GM21717 (cell line): ENCODE measurements around the gene CAMTA1.
"Not testable (repeated sequence)": the region's sequence is repeated elsewhere in the genome, so short reads cannot be mapped to it uniquely, and the experiment has no call there.

Experiments used
- ATAC-seq: cut with Tn5 transposase; IDR thresholded peaks from one replicate; pipeline ENCODE4 v1.9.1; 2021; ENCODE audit warnings: mild to moderate bottlenecking, moderate library complexity; ENCODE audit not compliant: unreplicated experiment

Gene CAMTA1

DNA sequence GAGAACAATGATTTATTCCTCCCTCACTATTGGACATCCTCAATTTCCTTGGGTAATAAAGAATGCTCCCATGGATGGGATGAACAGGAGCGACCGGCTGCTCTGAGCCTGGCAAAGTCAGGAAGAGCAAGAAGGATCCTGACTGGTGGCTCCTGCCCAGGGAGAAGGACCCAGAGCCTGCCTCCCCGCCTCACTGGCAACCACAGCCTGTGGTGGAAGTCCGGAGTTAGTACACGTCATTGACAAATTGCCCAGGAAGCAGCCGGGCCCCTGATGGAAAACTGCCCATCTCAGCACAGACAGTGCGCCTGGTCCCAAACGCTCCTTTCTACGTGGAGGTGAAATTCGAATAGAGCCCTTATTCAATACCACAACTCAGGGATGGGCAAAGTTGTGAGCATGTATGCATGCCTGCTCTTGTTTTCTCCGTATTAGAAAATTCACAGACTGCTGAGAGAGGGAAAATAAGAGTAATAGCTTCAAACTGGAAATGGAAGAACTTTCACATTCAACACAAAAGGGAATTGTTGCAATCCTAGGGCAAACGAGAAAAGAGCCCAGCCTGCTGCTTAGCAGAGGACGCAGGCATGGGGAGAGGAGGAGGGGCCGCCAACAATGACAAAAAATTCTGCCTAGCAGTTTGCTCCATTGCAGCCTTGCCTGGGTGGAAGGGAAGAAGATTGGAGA, 588.8 kb downstream of the CAMTA1 start:
- ATAC-seq: no peak

DNA sequence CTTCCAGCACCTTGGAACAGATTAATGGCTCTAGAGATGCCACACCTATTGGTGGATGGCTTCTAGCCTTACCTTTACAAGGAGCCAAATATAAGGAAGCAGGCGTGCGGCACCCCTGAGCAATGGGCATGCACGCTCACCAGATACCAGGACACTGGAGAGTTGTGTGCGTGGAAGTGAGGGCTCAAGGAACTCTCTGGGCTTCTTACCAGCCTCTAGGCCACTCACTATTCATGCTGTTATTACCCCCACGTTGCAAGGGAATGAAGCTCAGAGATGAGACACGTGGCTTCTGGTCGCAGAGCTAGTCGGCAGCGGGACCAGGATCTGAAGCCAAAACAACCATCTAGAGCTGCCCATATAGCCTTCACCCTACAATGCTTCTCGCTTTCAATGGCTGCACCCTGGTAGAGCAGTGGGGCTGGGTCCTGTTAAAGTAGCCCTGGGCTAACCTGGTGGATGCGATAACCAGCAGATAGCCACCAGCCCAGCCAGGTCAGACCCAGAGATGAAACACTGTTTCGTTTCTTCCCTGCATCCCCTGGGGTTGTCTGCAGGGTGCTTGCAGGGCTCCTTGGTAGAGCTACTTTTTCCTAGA, 589.4 kb downstream of the CAMTA1 start:
- ATAC-seq: no peak

DNA sequence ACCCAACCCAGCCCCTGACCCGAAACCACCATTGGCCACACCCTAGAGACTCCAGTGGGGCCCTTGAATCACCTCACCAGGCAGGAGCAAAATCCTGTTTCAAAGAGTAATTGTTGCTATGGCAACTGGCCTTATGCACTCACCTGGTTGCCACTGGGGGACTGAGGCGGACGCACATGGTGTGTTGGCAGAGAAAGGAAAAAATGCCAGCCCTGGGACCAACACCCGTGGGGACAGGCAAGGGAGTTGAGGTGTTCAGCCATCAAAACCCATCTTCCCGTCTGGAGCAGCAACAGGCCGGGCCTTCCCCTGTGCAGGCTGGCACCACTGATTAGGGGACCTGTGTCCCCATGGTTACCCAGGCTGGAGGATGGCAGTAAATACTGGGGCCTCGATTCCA, 590.1 kb downstream of the CAMTA1 start:
- no peak for ATAC-seq

DNA sequence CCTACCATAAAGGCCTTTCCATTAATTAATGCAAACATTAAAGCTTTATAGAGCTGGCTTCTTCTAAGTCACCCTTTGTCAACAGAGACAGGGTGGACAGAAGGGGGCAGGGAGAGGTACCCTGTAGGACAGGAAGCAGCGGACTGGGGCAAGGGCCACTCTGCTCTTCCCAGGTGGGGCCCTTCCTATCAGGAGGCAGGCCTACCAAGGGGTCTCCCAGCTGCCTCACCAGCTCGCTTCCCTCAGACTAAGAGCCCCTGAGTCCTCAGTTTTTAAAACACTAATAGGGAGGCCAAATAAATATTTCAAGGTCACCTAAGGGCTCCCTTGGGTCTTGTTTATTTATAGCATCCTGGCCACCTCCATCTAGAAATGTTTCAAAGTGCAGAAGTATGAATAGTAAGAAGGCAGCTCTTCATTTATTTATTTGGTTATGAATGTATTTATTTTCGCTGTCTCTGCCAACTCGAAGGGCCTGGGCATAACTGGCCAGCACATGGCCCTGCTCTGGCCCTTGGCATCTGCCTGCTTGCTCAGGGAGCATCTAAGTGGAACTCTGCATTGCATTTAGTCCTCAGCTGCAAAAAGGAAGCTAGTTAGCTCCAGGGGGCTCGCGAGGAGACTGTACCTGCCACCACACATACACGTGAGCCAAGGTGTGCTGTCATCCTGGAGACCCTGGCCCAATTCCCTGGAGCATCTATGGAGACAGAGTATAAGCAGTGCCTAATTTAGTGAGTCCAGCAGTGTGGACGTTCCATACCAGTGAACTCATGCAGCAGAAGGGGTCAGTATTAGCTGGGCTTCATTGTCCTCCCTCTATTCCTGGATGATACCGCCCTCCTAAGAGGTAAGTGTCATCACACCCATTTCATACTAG, 590.8 kb downstream of the CAMTA1 start:
- no peak for ATAC-seq

DNA sequence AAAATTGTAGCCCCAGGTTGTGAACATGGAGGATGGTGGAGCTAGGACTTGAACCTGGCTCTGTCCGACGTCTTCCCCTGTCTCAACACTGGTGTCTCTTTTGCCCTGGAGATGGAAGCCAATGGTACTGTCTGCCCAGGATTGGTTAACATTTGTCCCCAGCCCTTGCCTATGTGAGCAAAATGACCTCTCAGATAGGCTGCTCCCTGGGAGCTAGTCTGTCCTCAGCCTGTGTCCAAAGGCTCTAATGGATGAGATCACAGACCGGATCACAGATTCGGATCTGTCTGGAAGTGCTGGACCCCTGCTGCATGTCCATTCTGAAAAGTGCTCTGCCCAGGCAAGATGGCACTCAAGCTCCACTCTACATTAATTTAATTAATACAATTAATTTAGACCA, 591.4 kb downstream of the CAMTA1 start:
- ATAC-seq: no peak

DNA sequence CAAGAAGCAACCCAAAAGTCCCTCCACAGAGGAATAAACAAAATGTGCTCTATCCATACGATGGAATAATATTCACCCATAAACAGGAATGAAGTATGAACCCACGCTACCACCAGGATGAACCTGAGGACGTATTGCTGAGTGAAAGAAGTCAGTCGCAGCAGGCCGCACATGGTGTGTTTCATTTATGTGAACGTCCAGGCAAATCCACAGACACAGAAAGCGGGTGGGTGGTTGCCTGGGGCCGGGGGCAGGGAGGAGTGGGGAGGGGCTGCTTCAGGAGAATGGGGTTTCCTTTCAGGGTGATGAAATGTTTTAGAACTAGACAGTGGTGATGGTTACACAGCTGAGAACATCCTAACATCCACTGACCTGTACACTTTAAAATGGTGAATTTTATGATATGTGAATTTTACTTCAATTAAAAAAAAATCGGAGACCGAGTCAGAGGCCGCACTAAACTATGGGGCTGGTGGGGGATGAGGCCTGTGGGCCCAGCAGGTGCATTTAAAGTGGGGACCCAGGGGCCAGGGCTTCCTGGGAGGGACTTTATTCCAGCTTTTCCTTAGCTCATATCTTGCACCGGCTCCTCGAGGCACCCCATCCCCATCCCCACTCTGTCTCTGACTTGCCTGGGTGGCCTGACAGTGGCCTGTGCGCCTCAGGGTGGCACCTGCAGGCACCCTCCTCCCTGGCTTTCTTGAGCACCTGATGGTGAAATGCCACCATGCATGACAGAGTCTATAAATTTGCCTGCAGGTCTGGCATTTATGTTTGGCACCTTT, 593.3 kb downstream of the CAMTA1 start:
- no peak for ATAC-seq

DNA sequence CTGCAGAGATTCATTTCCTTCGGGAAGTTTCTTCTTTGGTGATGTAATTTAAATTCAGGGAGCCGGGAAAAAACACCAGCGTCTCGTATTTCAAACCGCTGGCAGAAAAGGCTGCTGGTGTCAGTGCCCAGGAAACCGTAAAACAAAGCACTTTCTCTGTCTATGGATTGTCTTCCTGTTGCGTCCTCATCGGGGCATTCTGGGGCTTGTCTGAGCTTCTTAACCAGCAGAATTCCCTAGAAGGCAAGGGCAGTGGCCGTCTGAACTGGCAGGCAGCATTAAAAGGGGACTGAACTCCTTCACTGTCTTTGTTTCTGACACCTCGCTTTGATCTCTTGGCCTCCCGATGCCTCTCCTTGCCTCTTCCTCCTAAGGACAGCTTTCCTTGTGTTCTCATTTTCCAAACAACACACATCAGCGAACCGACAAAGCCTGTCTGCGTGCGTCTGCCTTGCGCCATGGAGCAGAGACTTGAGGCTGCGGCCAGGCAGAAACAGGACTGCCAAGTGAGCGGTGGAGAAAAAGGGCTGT, 594.3 kb downstream of the CAMTA1 start:
- ATAC-seq: no peak

DNA sequence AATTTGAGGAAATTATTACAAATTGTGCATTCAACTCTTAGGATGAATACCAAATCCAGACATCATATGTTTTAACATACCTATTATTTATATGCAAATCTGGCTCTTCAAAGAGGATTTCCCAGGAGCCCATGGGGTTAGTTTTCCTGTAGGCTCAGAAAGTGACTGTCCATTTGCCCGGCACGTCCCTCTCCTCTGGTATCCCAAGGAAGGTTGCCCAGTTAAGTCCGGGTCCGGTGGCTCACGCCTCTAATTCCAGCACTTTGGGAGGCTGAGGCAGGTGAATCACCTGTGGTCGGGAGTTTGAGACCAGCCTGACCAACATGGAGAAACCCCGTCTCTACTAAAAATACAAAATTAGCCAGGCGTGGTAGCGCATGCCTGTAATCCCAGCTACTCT, 594.8 kb downstream of the CAMTA1 start:
- ATAC-seq: not testable (repeated sequence)

DNA sequence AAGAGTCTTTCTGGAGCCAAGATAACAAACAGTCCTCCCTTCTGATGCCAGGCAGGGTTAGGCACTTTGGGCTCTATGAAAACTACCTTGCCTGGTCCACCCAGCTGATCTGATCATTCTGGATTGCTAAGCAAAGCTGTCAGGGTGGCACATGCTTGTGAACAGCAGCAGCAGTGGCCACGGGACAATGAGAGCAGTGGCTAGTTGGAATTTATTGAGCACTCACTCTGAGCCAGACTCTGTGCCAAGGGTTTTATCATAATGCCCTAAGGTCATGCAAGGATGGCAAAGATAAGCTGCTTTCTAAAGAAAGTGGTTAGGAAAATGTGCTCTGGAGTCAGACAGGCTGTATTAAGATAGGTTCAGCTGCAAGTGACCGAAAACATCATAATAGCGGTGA, 595.5 kb downstream of the CAMTA1 start:
- ATAC-seq: no peak

DNA sequence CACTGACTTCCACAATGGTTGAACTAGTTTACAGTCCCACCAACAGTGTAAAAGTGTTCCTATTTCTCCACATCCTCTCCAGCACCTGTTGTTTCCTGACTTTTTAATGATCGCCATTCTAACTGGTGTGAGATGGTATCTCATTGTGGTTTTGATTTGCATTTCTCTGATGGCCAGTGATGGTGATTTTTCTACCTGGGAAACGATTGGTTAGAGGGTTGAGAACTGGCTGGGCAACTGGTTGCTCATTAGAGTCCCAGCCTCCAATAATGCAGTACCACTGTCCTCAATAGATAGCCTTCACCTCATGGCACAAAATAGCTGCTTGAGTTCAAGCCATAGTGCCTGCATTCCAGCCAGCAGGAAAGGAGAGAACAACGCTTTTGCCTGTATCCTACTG, 596.5 kb downstream of the CAMTA1 start:
- not testable (repeated sequence) for ATAC-seq

DNA sequence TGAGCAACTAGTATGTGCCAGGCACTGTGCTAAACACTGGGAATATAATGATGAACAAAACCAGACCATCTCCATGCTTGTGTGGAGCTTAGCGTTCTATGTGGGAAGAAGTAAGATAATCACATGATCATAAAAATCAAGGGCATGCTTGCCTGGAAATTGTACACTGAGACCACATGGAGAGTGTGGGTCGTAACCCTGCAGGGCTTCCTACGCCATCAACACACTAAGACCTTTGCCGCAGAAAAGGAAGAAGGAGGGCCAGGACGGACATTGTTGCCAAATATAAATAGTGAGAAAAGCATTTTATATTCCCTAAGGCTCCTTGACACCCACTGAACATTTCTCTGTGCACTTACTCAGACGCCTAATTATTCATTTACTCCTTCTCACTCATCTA, 597.7 kb downstream of the CAMTA1 start:
- no peak for ATAC-seq

DNA sequence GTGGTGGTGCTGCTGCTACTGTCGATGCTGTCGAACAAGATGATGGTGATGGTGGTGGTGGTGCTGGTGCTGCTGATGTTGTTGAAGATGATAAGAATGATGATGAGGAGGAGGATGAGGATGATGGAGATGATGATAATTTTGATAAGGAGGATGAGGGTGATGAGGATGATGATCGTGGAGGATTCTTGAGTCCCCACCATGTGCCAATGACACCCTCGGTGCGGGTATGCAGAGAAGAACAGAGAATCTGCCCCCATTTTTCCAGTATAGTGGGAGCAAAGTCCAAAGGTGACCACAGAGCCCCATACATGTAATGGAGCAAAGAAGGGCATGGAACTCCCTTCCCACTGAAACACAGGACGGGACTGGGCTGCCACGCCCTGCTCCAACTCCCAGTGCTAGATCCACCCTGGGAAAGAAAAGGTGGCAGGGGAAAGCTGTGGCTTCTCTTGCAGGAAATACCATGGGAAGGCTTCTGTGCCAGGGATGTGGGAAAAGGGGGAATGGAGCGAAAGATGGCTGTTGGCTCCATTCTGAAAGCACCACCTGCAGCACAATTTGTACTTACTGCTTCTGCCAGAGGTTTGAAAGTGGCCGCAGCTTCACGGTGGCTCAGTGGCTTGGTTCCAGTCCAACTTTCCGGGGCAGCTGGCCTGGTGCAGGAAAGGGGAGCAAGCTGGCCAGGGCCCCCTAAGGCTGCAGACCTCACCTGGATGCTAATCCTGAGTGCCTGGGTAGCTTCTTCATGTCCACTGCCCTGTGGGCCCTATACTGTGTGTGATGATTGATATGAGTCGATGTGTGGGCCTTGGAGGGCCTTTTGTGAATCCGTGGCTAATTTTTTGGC, 598.6 kb downstream of the CAMTA1 start:
- no peak for ATAC-seq

DNA sequence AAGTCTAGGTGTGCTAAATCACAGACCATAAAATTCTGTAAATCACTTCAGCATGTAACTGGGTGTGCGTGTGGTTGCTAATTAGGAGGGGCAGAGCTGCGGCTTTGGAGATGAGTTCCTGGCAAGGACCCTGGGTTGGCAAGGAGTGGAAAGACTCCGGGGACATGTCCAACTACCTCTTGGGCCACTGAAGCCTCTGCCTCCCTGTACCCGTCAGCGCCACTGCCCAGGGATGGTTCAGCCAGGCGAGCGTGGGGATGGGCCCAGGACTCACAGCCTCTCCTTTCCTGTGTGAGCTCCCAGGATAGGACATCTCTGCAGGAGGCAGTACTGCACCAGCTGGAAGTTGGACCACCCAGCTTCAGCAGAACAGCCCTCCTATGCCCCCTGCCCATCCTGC, 599.4 kb downstream of the CAMTA1 start:
- no peak for ATAC-seq

DNA sequence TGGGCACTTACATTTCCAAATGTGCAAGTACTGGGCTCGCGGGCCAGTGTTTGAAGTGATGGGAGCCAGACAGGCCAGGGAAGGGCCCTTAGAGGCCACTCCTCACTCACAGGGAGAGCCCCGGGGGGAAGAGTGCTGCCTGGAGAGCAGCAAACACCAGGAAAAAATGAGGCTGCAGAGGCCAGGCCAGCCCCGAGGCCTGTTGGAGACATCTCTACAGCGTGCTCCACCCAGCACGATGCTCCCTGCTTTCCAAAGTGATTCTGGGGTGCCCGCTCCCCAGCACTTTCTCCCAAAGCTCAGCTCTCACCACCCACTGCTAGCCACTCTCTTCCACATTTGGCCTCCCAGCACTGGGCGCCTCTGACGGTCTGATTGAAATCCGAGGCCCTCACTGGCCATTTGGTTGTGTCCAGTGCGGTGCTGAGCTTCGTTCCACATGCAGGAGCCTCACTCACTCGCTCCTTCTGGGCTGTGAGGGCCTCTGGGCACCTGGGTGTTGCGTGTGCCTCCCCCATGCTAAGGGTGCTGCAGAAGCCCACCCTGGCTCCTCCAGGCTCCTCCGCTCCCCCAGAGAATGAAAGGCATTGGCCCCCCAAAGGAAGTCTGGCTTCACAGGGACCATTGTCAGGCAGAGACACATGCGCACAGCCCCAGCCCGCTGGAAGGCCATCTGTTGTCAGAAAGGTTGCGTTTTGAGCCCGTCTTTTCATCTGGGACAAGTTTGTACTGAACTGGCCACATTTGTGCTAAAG, 600.4 kb downstream of the CAMTA1 start:
- no peak for ATAC-seq

DNA sequence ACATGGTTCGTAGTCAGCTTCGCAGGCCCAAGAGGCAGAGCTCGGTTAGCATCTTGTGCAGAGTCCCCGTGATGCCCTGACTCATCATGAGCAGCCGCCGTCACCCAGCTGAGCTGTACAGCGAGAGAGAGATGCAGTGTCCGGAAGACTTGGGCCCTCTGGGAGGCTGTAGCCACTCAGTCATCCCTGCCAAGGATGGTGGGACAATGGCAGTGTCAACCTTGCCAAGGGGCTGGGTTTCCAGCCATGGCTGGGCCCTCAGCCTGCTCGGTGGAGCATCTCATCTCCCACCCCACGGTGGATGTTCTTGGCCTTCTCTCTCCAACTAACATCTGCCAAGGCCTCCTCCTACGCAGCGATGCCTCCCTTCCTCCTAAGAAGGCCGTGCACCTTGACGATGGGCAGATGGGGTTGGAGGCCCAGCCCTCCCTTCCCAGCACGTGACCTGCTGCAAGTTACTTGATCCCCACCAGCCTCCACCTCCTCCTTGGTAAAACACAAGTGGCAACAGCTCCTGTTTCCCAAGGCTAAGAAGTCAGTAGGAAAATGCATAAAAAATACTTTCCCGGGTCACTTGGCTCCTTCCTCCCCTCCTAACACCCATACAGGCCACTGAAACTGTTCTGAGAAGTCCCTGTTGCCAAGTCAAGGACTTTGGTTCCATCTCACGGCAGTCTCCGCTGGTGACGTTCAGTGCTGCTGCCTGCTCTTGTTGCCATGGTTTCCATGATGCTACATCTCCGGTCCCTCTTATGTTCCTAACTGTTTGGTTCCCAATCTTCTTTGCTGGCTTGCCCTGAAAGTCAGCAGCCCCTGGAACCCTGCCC, 601.2 kb downstream of the CAMTA1 start:
- no peak for ATAC-seq

DNA sequence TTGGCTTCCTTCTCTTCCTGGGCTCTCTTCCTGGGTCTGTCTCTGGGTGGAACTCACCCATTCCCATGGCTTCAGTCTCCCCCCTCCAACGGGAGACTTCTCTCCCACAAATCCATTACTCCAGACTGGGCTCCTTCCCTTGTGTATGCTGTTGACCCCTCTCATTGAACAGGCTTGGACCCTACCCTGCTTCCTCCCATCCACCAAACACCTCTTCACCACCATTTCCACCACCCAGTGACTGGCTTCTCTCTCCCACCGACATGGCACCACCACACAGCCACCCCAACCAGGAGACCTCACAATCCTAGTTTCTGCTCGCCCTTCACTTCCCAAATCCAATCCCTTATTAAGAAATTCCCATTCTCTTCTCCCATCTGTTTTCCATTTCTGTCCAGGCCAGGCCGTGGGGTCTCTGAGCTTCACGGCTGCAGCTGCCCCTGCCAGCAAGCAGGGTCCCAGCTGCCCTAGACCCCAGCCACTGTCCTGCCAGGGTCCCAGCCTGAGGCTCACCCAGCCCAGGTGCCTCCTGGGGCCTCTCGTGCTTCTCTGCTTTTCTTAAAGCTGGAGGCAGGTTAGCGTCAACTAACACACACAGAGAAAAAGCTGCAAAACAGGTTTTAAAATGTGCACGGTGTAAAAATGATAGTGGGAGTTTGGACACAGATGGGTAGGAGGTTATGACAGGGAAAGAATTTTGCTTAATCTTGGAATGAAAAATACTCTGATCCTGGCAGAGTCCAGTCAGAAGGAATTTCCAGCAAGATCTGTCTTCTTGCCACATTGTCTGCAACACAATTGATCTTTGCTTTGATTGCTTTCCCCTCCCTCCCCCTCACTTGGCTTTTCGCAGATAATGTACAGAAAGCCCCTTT, 602.0 kb downstream of the CAMTA1 start:
- no peak for ATAC-seq

DNA sequence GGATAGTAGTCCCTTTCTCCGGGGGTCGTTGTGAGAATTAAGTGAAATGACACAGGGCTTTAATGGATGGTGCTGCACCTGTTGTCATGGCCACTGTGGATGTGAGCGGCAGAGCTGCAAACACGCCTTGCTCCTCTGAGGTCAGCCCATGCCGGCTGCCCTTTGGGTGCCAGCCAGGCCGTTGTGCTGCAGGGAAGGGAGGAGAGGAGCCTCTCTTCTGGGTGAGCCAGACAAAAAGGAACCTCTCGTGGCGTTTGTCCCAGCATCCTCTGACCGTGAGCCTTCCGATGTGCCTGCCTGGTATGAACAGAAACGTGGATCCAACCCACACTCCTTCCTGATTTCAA, 602.9 kb downstream of the CAMTA1 start:
- no peak for ATAC-seq
